GM23338 (cell line): ENCODE data around the gene SLC8A3. TPM values are rescaled to one million over a fixed set of nuclear protein-coding genes. Genes with fewer than 3 reads are reported as not detected.

Source experiments
- ATAC-seq: fragments of 200-7000 bp; cut with Tn5 transposase; 3 replicates; pipeline ENCODE4 v1.9.1; 2020
- DNase-seq: peaks from one replicate; pipeline ENCODE4 v3.0.0-alpha.2; 2015; ENCODE audit warnings: low spot score
- H2AFZ ChIP-seq: fragments of 200-600 bp; sonication (generic); 2 replicates; pipeline ENCODE4 v1.8.0; 2016; ENCODE audit warnings: antibody characterized with exemption, mild to moderate bottlenecking, moderate library complexity
- H3F3A ChIP-seq: fragments of 200-600 bp; sonication (generic); replicated peaks from 2 replicates; pipeline ENCODE4 v1.8.0; 2017; ENCODE audit warnings: antibody characterized with exemption, mixed run types, low read depth
- H3K27ac ChIP-seq: fragments of 200-600 bp; sonication (generic); 2 replicates; pipeline ENCODE4 v1.6.1; 2016; ENCODE audit warnings: low read depth
- H3K27me3 ChIP-seq: fragments of 200-600 bp; sonication (generic); 2 replicates; pipeline ENCODE4 v1.8.0; 2016; ENCODE audit warnings: mild to moderate bottlenecking, mixed run types, moderate library complexity; ENCODE audit not compliant: insufficient read depth
- H3K36me3 ChIP-seq: fragments of 200-600 bp; sonication (generic); 2 replicates; pipeline ENCODE4 v1.8.0; 2016; ENCODE audit warnings: mild to moderate bottlenecking; ENCODE audit not compliant: insufficient read depth
- H3K4me1 ChIP-seq: fragments of 200-600 bp; sonication (generic); 2 replicates; pipeline ENCODE4 v1.8.0; 2016; ENCODE audit warnings: mild to moderate bottlenecking, moderate library complexity; ENCODE audit not compliant: insufficient read depth
- H3K4me2 ChIP-seq: fragments of 200-600 bp; sonication (generic); 2 replicates; pipeline ENCODE4 v1.7.1; 2017; ENCODE audit warnings: mixed run types
- H3K4me3 ChIP-seq: fragments of 200-600 bp; sonication (generic); 2 replicates; pipeline ENCODE4 v1.6.1; 2016; ENCODE audit warnings: mixed run types
- H3K79me2 ChIP-seq: fragments of 200-600 bp; sonication (generic); replicated peaks from 2 replicates; pipeline ENCODE4 v1.8.0; 2017; ENCODE audit warnings: mild to moderate bottlenecking; ENCODE audit not compliant: insufficient read depth
- H3K9me2 ChIP-seq: fragments of 200-600 bp; sonication (generic); 2 replicates; pipeline ENCODE4 v1.8.0; 2017; ENCODE audit not compliant: insufficient read depth
- H4K20me1 ChIP-seq: fragments of 200-600 bp; sonication (generic); replicated peaks from 2 replicates; pipeline ENCODE4 v1.8.0; 2017; ENCODE audit warnings: mild to moderate bottlenecking; ENCODE audit not compliant: insufficient read depth
- H3K27ac Mint-ChIP-seq: 2 replicates; pipeline ENCODE4 v1.8.0; 2020; ENCODE audit warnings: inconsistent platforms, mild to moderate bottlenecking, moderate library complexity, mixed read lengths
- H3K27me3 Mint-ChIP-seq: 3 replicates; pipeline ENCODE4 v1.8.0; 2022; ENCODE audit warnings: low read depth, mild to moderate bottlenecking, moderate library complexity, mixed read lengths, inconsistent platforms; ENCODE audit not compliant: insufficient read depth, poor library complexity
- H3K36me3 Mint-ChIP-seq: 3 replicates; pipeline ENCODE4 v1.8.0; 2021; ENCODE audit warnings: low read depth, mild to moderate bottlenecking, inconsistent platforms, moderate library complexity, mixed read lengths
- H3K4me1 Mint-ChIP-seq: 3 replicates; pipeline ENCODE4 v1.8.0; 2020; ENCODE audit warnings: mild to moderate bottlenecking, inconsistent platforms, mixed read lengths
- H3K4me3 Mint-ChIP-seq: 3 replicates; pipeline ENCODE4 v1.8.0; 2021; ENCODE audit warnings: moderate library complexity, mild to moderate bottlenecking, inconsistent platforms, mixed read lengths
- H3K9me3 Mint-ChIP-seq: 3 replicates; pipeline ENCODE4 v1.8.0; 2020; ENCODE audit warnings: moderate library complexity, mild to moderate bottlenecking, inconsistent platforms, mixed read lengths
- CREB1 ChIP-seq: fragments of 250-450 bp; sonication (Bioruptor Pico); IDR thresholded peaks from 2 replicates; pipeline ENCODE4 v1.5.0; 2020; ENCODE audit warnings: low read depth, mild to moderate bottlenecking, moderate library complexity
- CTCF ChIP-seq, 2 experiments: fragments of 200-600 bp in 1 of 2; sonication (generic) in 1 of 2; conservative IDR thresholded peaks; 2 replicates each; pipeline versions ENCODE4 v1.5.1 to v1.6.1; 2016 to 2017; ENCODE audit warnings: antibody characterized with exemption in 2 of 2, low read depth in 2 of 2, mild to moderate bottlenecking in 2 of 2, moderate library complexity in 1 of 2
- EZH2 ChIP-seq: fragments of 200-600 bp; sonication (generic); IDR thresholded peaks from one replicate; pipeline ENCODE4 v1.8.0; 2017; ENCODE audit warnings: antibody characterized with exemption, mild to moderate bottlenecking, low read depth; ENCODE audit not compliant: unreplicated experiment
- EZH2phosphoT487 ChIP-seq: fragments of 200-600 bp; sonication (generic); IDR thresholded peaks from one replicate; pipeline ENCODE4 v1.8.1; 2018; ENCODE audit warnings: antibody characterized with exemption; ENCODE audit not compliant: unreplicated experiment
- JUNB ChIP-seq: IDR thresholded peaks from one replicate; pipeline ENCODE4 v1.6.1; 2016; ENCODE audit warnings: antibody characterized with exemption; ENCODE audit not compliant: unreplicated experiment
- NANOG ChIP-seq: IDR thresholded peaks from 2 replicates; pipeline ENCODE4 v1.6.1; 2016; ENCODE audit warnings: antibody characterized with exemption, borderline replicate concordance
- POLR2AphosphoS5 ChIP-seq: IDR thresholded peaks from 2 replicates; pipeline ENCODE4 v1.6.1; 2016; ENCODE audit warnings: antibody characterized with exemption, low read depth
- STAT1 ChIP-seq: IDR thresholded peaks from one replicate; pipeline ENCODE4 v1.6.1; 2016; ENCODE audit warnings: antibody characterized with exemption; ENCODE audit not compliant: unreplicated experiment
- ZNF114 ChIP-seq: fragments of 250-450 bp; sonication (Bioruptor Pico); IDR thresholded peaks from 2 replicates; pipeline ENCODE4 v1.5.0; 2020; ENCODE audit warnings: mild to moderate bottlenecking, moderate library complexity
- ZNF331 ChIP-seq: fragments of 250-450 bp; sonication (Bioruptor Pico); IDR thresholded peaks from 2 replicates; pipeline ENCODE4 v1.5.0; 2020; ENCODE audit warnings: low read depth, mild to moderate bottlenecking, moderate library complexity
- polyA plus RNA-seq: library from polyadenylated mRNA; unstranded; fragments of >200 nt; fragmentation: Nextera tagmentation; extraction: Ambion mirVana; gene quantifications from 2 replicates; pipeline ENCODE4 v1.2.1, GENCODE V29; 2016
- total RNA-seq: library from RNA; depleted of rRNA; stranded (reverse); fragments of >200 nt; shearing (Covaris generic); gene quantifications from 2 replicates; pipeline ENCODE4 v1.2.3, GENCODE V29; 2014
- TF ChIP-seq, protein P1 (sequence below): IDR thresholded peaks from one replicate; pipeline ENCODE4 v1.6.1; 2018; ENCODE audit warnings: antibody characterized with exemption; ENCODE audit not compliant: unreplicated experiment
- TF ChIP-seq, protein P2 (sequence below): fragments of 250-450 bp; sonication (Bioruptor Pico); IDR thresholded peaks from 2 replicates; pipeline ENCODE4 v1.5.0; 2020; ENCODE audit warnings: mild to moderate bottlenecking, moderate library complexity
- TF ChIP-seq, protein P3 (sequence below): IDR thresholded peaks from 2 replicates; pipeline ENCODE4 v1.6.1; 2016; ENCODE audit warnings: antibody characterized with exemption

Gene SLC8A3
- total and polyA plus RNA-seq, 2 experiments from 2014 or later = 0.82 to 2.0 TPM

DNA sequence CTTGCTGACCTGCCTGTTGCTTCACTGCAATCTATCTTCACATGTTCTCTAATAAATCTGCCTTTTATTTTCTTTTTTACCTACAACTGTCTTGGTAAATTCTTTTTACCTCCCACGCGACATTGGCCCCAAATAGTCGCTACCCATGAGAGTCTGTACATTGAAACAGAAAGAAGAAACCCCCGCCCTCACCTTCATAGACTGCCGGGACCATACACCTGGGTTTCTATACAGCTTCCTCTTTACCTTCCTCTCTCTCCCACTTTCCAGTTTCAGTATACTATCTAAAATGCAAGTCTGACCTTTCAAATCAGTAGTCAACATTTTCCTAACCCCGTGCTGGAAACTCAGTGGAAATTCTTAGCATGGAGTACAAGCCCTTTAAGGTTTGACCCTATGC is 4.8 kb downstream of the SLC8A3 start:
- Mint-ChIP-seq H3K4me3 (no peak overlapping the region), H3K27ac (no peak overlapping the region), H3K4me1 (peaks cover 15% of the 10 kb centered on the region), H3K36me3 (no peaks in the 10 kb centered on the region), H3K9me3 (no peaks in the 10 kb centered on the region; the same call in 2 of the 3 replicates), H3K27me3 (peaks cover 23% of the 10 kb centered on the region)
- no peaks in the 10 kb centered on the region for H3F3A ChIP-seq
- H3K27ac ChIP-seq = no peak overlapping the region
- H3K4me2 ChIP-seq = no peak overlapping the region
- H2AFZ ChIP-seq = peak overlapping the region; percentile 53; the same call in 1 of the 2 replicates
- no peaks in the 10 kb centered on the region; the same call in 1 of the 2 replicates for H3K36me3 ChIP-seq
- H3K4me3 ChIP-seq = no peak overlapping the region
- peaks cover 17% of the 10 kb centered on the region for H3K4me1 ChIP-seq
- H3K9me2 ChIP-seq = peaks cover 19% of the 10 kb centered on the region
- H3K79me2 ChIP-seq = no peaks in the 10 kb centered on the region
- H3K27me3 ChIP-seq = peaks cover 30% of the 10 kb centered on the region
- no peak for ATAC-seq
- TF ChIP-seq ZNF114 (CRISPR knock-in tag) = no peak
- TF ChIP-seq, protein P1, sequence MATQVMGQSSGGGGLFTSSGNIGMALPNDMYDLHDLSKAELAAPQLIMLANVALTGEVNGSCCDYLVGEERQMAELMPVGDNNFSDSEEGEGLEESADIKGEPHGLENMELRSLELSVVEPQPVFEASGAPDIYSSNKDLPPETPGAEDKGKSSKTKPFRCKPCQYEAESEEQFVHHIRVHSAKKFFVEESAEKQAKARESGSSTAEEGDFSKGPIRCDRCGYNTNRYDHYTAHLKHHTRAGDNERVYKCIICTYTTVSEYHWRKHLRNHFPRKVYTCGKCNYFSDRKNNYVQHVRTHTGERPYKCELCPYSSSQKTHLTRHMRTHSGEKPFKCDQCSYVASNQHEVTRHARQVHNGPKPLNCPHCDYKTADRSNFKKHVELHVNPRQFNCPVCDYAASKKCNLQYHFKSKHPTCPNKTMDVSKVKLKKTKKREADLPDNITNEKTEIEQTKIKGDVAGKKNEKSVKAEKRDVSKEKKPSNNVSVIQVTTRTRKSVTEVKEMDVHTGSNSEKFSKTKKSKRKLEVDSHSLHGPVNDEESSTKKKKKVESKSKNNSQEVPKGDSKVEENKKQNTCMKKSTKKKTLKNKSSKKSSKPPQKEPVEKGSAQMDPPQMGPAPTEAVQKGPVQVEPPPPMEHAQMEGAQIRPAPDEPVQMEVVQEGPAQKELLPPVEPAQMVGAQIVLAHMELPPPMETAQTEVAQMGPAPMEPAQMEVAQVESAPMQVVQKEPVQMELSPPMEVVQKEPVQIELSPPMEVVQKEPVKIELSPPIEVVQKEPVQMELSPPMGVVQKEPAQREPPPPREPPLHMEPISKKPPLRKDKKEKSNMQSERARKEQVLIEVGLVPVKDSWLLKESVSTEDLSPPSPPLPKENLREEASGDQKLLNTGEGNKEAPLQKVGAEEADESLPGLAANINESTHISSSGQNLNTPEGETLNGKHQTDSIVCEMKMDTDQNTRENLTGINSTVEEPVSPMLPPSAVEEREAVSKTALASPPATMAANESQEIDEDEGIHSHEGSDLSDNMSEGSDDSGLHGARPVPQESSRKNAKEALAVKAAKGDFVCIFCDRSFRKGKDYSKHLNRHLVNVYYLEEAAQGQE = no peak
- TF ChIP-seq CTCF (conservative IDR thresholded peaks at IDR 0.05; ENCODE audit: low read depth in 2 of 2) = no peak
- no peak for TF ChIP-seq NANOG
- no peak for TF ChIP-seq CREB1 (CRISPR knock-in tag)
- TF ChIP-seq EZH2phosphoT487 = no peak
- no peak for TF ChIP-seq ZNF331
- no peak for TF ChIP-seq EZH2
- TF ChIP-seq POLR2AphosphoS5 = no peak
- TF ChIP-seq, protein P2, sequence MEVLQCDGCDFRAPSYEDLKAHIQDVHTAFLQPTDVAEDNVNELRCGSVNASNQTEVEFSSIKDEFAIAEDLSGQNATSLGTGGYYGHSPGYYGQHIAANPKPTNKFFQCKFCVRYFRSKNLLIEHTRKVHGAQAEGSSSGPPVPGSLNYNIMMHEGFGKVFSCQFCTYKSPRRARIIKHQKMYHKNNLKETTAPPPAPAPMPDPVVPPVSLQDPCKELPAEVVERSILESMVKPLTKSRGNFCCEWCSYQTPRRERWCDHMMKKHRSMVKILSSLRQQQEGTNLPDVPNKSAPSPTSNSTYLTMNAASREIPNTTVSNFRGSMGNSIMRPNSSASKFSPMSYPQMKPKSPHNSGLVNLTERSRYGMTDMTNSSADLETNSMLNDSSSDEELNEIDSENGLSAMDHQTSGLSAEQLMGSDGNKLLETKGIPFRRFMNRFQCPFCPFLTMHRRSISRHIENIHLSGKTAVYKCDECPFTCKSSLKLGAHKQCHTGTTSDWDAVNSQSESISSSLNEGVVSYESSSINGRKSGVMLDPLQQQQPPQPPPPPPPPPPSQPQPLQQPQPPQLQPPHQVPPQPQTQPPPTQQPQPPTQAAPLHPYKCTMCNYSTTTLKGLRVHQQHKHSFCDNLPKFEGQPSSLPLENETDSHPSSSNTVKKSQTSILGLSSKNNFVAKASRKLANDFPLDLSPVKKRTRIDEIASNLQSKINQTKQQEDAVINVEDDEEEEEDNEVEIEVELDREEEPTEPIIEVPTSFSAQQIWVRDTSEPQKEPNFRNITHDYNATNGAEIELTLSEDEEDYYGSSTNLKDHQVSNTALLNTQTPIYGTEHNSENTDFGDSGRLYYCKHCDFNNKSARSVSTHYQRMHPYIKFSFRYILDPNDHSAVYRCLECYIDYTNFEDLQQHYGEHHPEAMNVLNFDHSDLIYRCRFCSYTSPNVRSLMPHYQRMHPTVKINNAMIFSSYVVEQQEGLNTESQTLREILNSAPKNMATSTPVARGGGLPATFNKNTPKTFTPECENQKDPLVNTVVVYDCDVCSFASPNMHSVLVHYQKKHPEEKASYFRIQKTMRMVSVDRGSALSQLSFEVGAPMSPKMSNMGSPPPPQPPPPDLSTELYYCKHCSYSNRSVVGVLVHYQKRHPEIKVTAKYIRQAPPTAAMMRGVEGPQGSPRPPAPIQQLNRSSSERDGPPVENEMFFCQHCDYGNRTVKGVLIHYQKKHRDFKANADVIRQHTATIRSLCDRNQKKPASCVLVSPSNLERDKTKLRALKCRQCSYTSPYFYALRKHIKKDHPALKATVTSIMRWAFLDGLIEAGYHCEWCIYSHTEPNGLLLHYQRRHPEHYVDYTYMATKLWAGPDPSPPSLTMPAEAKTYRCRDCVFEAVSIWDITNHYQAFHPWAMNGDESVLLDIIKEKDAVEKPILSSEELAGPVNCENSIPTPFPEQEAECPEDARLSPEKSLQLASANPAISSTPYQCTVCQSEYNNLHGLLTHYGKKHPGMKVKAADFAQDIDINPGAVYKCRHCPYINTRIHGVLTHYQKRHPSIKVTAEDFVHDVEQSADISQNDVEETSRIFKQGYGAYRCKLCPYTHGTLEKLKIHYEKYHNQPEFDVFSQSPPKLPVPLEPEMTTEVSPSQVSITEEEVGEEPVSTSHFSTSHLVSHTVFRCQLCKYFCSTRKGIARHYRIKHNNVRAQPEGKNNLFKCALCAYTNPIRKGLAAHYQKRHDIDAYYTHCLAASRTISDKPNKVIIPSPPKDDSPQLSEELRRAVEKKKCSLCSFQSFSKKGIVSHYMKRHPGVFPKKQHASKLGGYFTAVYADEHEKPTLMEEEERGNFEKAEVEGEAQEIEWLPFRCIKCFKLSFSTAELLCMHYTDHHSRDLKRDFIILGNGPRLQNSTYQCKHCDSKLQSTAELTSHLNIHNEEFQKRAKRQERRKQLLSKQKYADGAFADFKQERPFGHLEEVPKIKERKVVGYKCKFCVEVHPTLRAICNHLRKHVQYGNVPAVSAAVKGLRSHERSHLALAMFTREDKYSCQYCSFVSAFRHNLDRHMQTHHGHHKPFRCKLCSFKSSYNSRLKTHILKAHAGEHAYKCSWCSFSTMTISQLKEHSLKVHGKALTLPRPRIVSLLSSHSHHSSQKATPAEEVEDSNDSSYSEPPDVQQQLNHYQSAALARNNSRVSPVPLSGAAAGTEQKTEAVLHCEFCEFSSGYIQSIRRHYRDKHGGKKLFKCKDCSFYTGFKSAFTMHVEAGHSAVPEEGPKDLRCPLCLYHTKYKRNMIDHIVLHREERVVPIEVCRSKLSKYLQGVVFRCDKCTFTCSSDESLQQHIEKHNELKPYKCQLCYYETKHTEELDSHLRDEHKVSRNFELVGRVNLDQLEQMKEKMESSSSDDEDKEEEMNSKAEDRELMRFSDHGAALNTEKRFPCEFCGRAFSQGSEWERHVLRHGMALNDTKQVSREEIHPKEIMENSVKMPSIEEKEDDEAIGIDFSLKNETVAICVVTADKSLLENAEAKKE = no peak
- TF ChIP-seq, protein P3, sequence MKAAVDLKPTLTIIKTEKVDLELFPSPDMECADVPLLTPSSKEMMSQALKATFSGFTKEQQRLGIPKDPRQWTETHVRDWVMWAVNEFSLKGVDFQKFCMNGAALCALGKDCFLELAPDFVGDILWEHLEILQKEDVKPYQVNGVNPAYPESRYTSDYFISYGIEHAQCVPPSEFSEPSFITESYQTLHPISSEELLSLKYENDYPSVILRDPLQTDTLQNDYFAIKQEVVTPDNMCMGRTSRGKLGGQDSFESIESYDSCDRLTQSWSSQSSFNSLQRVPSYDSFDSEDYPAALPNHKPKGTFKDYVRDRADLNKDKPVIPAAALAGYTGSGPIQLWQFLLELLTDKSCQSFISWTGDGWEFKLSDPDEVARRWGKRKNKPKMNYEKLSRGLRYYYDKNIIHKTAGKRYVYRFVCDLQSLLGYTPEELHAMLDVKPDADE = no peak
- TF ChIP-seq JUNB = no peak
- no peak for TF ChIP-seq STAT1
- DNase-seq = no peak
- no peaks in the 10 kb centered on the region for H4K20me1 ChIP-seq
